ENCODE results near the gene POFUT1. TPM values are rescaled to one million over a fixed set of nuclear protein-coding genes. Genes with fewer than 3 reads are reported as not detected.

The POFUT1 gene
- total RNA-seq, 1 experiment from 2014 or later, result 29.4 TPM

DNA sequence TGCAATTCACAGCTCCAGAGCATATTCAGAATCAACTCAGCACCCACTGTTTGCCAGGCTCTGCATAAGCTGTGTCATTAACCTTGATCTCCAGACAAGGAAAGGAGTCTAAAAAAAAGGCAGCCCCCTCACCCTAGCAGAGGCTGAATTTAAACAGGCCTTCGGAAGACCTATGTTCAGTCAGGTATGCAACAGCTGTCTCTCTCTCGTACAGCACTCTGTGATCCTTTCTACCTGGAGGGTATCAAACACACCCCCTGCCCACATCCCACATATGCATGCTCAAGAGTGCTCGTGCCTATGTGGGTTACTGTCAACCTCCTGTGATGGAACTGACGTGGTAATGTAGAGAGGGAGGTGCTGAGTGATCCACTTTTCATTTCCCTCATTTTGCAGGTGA lies 8.7 kb upstream of the POFUT1 start (continued):
- TF ChIP-seq ZNF121 (CRISPR knock-in tag; IDR thresholded peaks at IDR 0.05), result no peak
- TF ChIP-seq, protein P1, sequence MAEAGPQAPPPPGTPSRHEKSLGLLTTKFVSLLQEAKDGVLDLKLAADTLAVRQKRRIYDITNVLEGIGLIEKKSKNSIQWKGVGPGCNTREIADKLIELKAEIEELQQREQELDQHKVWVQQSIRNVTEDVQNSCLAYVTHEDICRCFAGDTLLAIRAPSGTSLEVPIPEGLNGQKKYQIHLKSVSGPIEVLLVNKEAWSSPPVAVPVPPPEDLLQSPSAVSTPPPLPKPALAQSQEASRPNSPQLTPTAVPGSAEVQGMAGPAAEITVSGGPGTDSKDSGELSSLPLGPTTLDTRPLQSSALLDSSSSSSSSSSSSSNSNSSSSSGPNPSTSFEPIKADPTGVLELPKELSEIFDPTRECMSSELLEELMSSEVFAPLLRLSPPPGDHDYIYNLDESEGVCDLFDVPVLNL (CRISPR knock-in tag; IDR thresholded peaks at IDR 0.05; ENCODE audit: borderline replicate concordance, low read depth), result no peak

- Mint-ChIP-seq H3K27ac (no peak overlapping the region), H3K9me3 (no peaks in the 10 kb centered on the region), H3K4me3 (no peak overlapping the region), H3K27me3 (ENCODE audit: low read depth) (no peaks in the 10 kb centered on the region), H3K4me1 (peaks cover 39% of the 10 kb centered on the region), H3K36me3 (peaks cover 44% of the 10 kb centered on the region)
- ATAC-seq (no peak), DNase-seq (ENCODE audit: low spot score) (no peak)
- ChIA-PET CTCF (no interaction called here), POLR2A (interaction anchor here (0.5 kb wide), 1 partner anchor 45 kb away, joined by 3 read pairs; no protein-coding TSS in a partner anchor)
- no peak for TF ChIP-seq ZNF512 (CRISPR knock-in tag; IDR thresholded peaks at IDR 0.05; ENCODE audit: borderline replicate concordance)
These were observed 6.2 kb upstream of the POFUT1 start for GRCh38 chr20:32201296-32201976.

DNA sequence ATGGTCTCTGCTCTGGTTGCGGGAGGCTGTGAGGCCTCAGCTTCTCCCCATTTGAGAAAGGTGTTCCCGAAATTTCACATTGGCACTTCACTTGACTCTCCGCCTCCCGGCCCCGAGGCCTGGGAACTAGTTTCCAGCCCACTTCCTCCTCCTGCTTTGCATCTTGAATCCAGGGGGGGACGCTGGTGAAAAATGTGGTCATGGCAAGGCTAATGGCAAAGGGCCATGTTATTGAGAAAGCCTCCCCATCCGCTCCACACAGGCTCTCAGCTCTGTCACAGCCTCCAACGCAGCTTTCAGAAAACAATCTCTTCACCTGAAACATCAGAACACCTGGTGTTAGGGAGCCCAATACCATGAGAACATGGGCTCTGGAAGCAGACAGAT lies 5.7 kb upstream of the POFUT1 start:
- H3K36me3 Mint-ChIP-seq, result peaks cover 40% of the 10 kb centered on the region
- peak overlapping the region; percentile 26; the same call in 1 of the 2 replicates for H3K27ac Mint-ChIP-seq
- ChIA-PET CTCF (no interaction called here), POLR2A (no interaction called here)
- ATAC-seq (no peak), DNase-seq (ENCODE audit: low spot score) (no peak)
- H3K4me1 Mint-ChIP-seq, result peaks cover 44% of the 10 kb centered on the region
- no peaks in the 10 kb centered on the region for H3K9me3 Mint-ChIP-seq
- TF ChIP-seq CBFB (CRISPR knock-in tag; IDR thresholded peaks at IDR 0.05; ENCODE audit: low read depth), result no peak
- no peak for TF ChIP-seq USF2 (CRISPR knock-in tag; IDR thresholded peaks at IDR 0.05)
- no peak for TF ChIP-seq TEAD4 (CRISPR knock-in tag; IDR thresholded peaks at IDR 0.05)
- TF ChIP-seq, protein P2, sequence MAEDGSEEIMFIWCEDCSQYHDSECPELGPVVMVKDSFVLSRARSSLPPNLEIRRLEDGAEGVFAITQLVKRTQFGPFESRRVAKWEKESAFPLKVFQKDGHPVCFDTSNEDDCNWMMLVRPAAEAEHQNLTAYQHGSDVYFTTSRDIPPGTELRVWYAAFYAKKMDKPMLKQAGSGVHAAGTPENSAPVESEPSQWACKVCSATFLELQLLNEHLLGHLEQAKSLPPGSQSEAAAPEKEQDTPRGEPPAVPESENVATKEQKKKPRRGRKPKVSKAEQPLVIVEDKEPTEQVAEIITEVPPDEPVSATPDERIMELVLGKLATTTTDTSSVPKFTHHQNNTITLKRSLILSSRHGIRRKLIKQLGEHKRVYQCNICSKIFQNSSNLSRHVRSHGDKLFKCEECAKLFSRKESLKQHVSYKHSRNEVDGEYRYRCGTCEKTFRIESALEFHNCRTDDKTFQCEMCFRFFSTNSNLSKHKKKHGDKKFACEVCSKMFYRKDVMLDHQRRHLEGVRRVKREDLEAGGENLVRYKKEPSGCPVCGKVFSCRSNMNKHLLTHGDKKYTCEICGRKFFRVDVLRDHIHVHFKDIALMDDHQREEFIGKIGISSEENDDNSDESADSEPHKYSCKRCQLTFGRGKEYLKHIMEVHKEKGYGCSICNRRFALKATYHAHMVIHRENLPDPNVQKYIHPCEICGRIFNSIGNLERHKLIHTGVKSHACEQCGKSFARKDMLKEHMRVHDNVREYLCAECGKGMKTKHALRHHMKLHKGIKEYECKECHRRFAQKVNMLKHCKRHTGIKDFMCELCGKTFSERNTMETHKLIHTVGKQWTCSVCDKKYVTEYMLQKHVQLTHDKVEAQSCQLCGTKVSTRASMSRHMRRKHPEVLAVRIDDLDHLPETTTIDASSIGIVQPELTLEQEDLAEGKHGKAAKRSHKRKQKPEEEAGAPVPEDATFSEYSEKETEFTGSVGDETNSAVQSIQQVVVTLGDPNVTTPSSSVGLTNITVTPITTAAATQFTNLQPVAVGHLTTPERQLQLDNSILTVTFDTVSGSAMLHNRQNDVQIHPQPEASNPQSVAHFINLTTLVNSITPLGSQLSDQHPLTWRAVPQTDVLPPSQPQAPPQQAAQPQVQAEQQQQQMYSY (CRISPR knock-in tag; IDR thresholded peaks at IDR 0.05), result no peak
- no peak for TF ChIP-seq ZNF263 (CRISPR knock-in tag; IDR thresholded peaks at IDR 0.05; ENCODE audit: low read depth)
- TF ChIP-seq ZNF232 (CRISPR knock-in tag; IDR thresholded peaks at IDR 0.05), result no peak
- no peak for TF ChIP-seq GRHL2 (CRISPR knock-in tag; IDR thresholded peaks at IDR 0.05; ENCODE audit: insufficient replicate concordance, severe bottlenecking)
- H3K4me3 Mint-ChIP-seq, result no peak overlapping the region
- no peaks in the 10 kb centered on the region for H3K27me3 Mint-ChIP-seq (ENCODE audit: low read depth)

DNA sequence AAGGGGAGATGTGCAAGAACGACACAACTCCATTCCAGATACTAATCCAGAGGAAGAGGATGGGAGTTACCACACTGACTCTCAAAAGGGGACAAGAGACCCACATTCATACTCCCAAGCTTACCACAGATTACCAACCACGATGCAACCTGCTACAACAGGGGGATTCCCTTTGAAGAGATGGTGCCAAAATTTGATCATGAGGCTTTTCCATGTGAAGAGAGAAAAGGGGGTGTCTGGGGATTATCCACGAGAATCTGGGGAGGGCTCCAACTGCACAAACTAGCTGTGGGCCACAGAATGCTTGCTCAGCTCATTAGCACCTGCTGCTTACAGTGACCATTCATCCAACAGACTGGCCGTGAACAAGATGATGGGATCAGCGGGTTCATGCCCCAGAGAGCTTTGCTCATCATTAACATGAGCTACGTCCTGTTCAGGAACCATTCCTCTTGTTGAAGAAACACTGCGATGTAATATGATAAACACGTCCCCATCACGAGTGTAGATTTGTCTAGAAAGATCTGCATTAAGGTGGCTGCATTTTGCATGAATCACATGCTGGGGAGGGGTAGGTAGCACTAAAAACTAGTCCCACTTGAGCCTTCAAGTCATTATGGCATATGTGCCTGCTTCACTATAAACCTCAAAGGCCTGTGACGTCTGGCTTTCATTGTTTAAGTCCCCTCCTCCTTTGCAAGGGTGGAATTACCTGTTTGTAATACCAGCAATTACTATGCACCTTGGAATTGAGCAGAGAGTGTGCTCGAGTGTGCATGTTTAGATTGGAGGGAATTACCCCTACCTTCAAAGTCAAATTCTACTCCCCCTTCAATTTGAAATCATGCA lies 4.1 kb upstream of the POFUT1 start:
- DNase-seq (ENCODE audit: low spot score) (no peak), ATAC-seq (no peak)
- ChIA-PET CTCF (interaction anchor here (0.9 kb wide), 1 partner anchor 112 kb away, joined by 3 read pairs; no protein-coding TSS in a partner anchor), POLR2A (no interaction called here)
- H3K27ac Mint-ChIP-seq, result peak overlapping the region; percentile 92
- peaks cover 49% of the 10 kb centered on the region for H3K4me1 Mint-ChIP-seq
- H3K4me3 Mint-ChIP-seq, result no peak overlapping the region
- H3K9me3 Mint-ChIP-seq, result no peaks in the 10 kb centered on the region
- TF ChIP-seq CREM (CRISPR knock-in tag; IDR thresholded peaks at IDR 0.05) (no peak), PREB (CRISPR knock-in tag; IDR thresholded peaks at IDR 0.05; ENCODE audit: borderline replicate concordance) (no peak), SP1 (CRISPR knock-in tag; conservative IDR thresholded peaks at IDR 0.05) (no peak), TP53 (CRISPR knock-in tag; IDR thresholded peaks at IDR 0.05) (no peak)
- H3K27me3 Mint-ChIP-seq (ENCODE audit: low read depth), result no peaks in the 10 kb centered on the region
- peaks cover 27% of the 10 kb centered on the region for H3K36me3 Mint-ChIP-seq
